ENCODE data around the gene SMYD1.

DNA sequence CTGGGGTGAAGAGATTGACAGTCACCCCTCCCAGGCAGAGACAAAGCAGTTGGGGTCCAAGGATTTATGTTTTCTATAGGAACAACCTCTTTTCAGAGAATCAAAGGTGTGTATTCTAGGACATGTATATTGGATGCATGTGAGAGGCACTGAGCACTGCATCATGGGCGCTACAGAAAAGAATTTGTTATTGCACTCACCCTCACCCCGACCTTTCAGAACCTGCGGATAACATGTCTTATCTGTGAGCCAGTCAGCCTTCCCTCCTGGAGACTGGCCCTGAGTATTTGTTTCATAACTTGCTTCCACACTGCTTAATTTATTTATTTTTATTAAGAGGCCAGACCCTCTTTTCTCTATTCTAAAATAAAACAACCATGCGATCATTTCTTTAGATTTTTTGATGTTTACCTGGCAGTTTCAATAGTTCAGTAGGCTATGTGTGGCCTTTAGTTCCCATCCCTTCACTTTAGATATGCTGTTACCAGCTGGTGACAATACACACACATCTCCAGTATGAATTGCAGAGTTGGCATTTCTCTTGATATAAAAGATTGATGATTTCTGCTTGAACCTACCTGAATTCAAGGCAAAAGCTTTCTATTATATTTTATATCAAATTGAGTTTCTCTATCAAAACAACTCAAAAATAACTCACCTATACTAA, 30.4 kb downstream of the SMYD1 start:
- TF ChIP-seq CHD1 (IDR thresholded peaks at IDR 0.05; ENCODE audit: low read depth, low read length), result no peak
- no peak for TF ChIP-seq SUPT20H (IDR thresholded peaks at IDR 0.05; ENCODE audit: borderline replicate concordance, control insufficient read depth, low read depth, low read length)
- no peak for TF ChIP-seq CREB1 (IDR thresholded peaks at IDR 0.05; ENCODE audit: low read depth)
- TF ChIP-seq TAF1 (IDR thresholded peaks at IDR 0.05; ENCODE audit: borderline replicate concordance, low read depth, low read length), result no peak
- no peak for TF ChIP-seq SRF (IDR thresholded peaks at IDR 0.05; ENCODE audit: low read depth in 2 of 2, low read length in 2 of 2)
- TF ChIP-seq, protein P1, sequence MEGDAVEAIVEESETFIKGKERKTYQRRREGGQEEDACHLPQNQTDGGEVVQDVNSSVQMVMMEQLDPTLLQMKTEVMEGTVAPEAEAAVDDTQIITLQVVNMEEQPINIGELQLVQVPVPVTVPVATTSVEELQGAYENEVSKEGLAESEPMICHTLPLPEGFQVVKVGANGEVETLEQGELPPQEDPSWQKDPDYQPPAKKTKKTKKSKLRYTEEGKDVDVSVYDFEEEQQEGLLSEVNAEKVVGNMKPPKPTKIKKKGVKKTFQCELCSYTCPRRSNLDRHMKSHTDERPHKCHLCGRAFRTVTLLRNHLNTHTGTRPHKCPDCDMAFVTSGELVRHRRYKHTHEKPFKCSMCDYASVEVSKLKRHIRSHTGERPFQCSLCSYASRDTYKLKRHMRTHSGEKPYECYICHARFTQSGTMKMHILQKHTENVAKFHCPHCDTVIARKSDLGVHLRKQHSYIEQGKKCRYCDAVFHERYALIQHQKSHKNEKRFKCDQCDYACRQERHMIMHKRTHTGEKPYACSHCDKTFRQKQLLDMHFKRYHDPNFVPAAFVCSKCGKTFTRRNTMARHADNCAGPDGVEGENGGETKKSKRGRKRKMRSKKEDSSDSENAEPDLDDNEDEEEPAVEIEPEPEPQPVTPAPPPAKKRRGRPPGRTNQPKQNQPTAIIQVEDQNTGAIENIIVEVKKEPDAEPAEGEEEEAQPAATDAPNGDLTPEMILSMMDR (IDR thresholded peaks at IDR 0.05 in 2 of 3, conservative IDR thresholded peaks at IDR 0.05 in 1 of 3; ENCODE audit: control insufficient read depth in 2 of 3, extremely low read depth in 1 of 3, insufficient read depth in 1 of 3, low read depth in 3 of 3, low read length in 3 of 3), result no peak
- TF ChIP-seq TCF12 (IDR thresholded peaks at IDR 0.05; ENCODE audit: low read depth, low read length), result no peak
- TF ChIP-seq POLR2AphosphoS5 (IDR thresholded peaks at IDR 0.05; ENCODE audit: low read length), result no peak
- no peak for TF ChIP-seq EP300 (IDR thresholded peaks at IDR 0.05; ENCODE audit: borderline replicate concordance in 1 of 2, control insufficient read depth in 1 of 2, low read depth in 2 of 2, low read length in 2 of 2)
- TF ChIP-seq SP1 (IDR thresholded peaks at IDR 0.05; ENCODE audit: low read depth, low read length), result no peak
- no peak for TF ChIP-seq POLR2A (IDR thresholded peaks at IDR 0.05; ENCODE audit: low read depth, low read length)

Data from GM12878 (cell line).